HFFc6 (cell line): ENCODE results near the gene GLO1. TPM values are rescaled to one million over a fixed set of nuclear protein-coding genes. Genes with fewer than 3 reads are reported as not detected.

Experiments
- DNase-seq: peaks from one replicate; pipeline ENCODE4 v3.0.0-alpha.2; 2018
- H3K27ac Mint-ChIP-seq: 2 replicates; pipeline ENCODE4 v1.8.0; 2020; ENCODE audit warnings: mild to moderate bottlenecking, mixed read lengths
- H3K27me3 Mint-ChIP-seq: 2 replicates; pipeline ENCODE4 v1.8.0; 2021; ENCODE audit warnings: mild to moderate bottlenecking, moderate library complexity, mixed read lengths; ENCODE audit not compliant: insufficient read depth
- H3K36me3 Mint-ChIP-seq: 2 replicates; pipeline ENCODE4 v1.8.0; 2021; ENCODE audit warnings: low read depth, mixed read lengths
- H3K4me1 Mint-ChIP-seq: 2 replicates; pipeline ENCODE4 v1.8.0; 2020; ENCODE audit warnings: low read depth, mixed read lengths
- H3K4me3 Mint-ChIP-seq: 2 replicates; pipeline ENCODE4 v1.8.0; 2020; ENCODE audit warnings: mild to moderate bottlenecking, moderate library complexity, mixed read lengths
- H3K9me3 Mint-ChIP-seq: 2 replicates; pipeline ENCODE4 v1.8.0; 2020; ENCODE audit warnings: mild to moderate bottlenecking, mixed read lengths
- CTCF ChIP-seq: fragments of 200-600 bp; sonication (generic); IDR thresholded peaks from 2 replicates; pipeline ENCODE4 v1.5.0; 2021; ENCODE audit warnings: antibody characterized with exemption, mild to moderate bottlenecking
- total RNA-seq, 6 experiments: library from RNA; stranded (reverse); fragmentation: NEBNext Ultra II Directional; extraction: Animal tissue kit (Norgen Biotek cat#: 25700); gene quantifications; 2 replicates in 1 of 6; 3 replicates in 5 of 6; pipeline ENCODE4 v1.2.3, GENCODE V29; 2021

Gene GLO1
- total RNA-seq, 6 experiments from 2014 or later, result 89.2 to 113 (median 99.2) TPM

DNA sequence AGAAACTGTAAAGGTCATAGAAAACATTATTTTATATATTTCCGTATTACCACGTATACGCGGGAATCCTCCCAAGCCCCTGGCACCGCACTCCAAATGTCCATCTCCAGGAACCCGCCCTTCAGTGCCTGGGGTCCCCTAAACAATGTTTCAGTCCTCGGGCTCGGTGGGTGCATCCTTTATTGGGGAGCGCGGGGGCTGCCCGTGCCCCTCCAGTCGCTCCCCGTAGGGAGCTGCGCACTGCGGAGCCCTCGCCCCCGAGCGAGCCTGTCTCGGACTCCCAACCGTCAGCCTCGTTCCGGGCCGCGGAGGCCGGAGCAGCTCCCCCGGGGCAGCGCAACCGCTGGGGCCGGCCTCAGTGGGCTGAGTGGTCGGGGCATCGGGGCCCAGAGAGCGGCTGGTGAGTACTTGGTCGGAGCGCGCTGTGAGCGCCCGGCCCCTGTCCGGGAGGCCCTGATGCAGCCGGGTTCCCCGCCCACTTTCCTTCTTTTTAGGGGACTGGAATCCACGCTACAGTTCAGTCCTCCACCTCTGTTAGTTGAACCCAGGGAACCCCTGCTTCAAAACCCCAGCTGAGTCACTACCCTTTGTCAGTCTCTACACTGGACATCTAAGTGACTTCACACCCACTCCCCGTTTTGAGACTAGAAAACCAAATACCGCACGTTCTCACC lies 12.2 kb upstream of the GLO1 start, which contains the start of gene DNAH8:
DNAH8 (plus strand) TSS at position 296 of the 674 bp plus-strand sequence. CDS start 7,499 bp downstream, outside the sequence.
- Mint-ChIP-seq H3K4me3 (no peak within 1 kb of the TSS), H3K9me3 (peaks cover 1% of the 10 kb centered on the region; the same call in 1 of the 2 replicates)

DNA sequence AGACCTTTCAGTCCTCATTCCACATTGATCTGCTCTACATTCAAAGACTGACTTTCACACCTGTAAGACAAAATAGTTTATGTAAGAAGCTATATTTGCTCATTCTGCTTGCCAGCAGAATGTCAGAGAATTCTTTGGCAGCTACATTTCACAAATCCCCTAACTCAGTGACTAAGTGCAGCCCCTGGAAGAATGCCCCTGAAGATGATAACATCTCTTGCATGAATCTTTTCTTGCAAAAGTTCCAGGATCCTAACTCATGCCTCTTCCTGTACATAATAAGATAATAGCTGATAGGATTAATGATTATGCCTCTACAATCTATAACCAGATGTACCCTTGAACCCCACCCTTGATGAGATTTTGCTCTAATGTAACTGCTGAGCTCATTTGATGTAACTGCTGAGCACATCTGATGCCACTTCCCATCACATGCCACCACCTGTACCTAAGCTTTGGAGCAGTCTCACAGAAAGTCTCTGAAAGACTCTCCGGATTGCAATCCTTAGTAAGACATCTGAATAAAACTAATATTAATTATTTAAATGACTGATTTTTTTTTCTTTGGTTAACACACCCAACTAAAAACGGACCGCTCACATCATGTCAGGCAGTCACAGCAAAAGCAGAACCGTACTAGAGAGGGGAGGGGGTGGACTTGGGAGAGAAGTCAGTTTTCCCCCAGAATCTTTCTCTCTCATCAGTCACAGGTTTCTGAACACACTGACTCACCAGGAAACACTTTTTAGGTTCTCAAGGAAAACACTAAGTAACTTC lies 11.5 kb upstream of the GLO1 start:
- TF ChIP-seq CTCF, result no peak
- H3K27ac Mint-ChIP-seq, result no peak overlapping the region
- H3K4me3 Mint-ChIP-seq, result no peak overlapping the region
- peaks cover 4% of the 10 kb centered on the region; the same call in 1 of the 2 replicates for H3K9me3 Mint-ChIP-seq
- no peaks in the 10 kb centered on the region for H3K36me3 Mint-ChIP-seq
- DNase-seq, result no peak
- H3K27me3 Mint-ChIP-seq, result peaks cover 10% of the 10 kb centered on the region
- H3K4me1 Mint-ChIP-seq, result peaks cover 13% of the 10 kb centered on the region

More for the DNA sequence above, 12.2 kb upstream of the GLO1 start, which contains the start of gene DNAH8:
- Mint-ChIP-seq H3K27me3 (peaks cover 9% of the 10 kb centered on the region), H3K4me1 (peaks cover 13% of the 10 kb centered on the region), H3K27ac (no peak within 1 kb of the TSS), H3K36me3 (no peaks in the 10 kb centered on the region)
- TF ChIP-seq CTCF, result no peak
- no peak for DNase-seq

DNA sequence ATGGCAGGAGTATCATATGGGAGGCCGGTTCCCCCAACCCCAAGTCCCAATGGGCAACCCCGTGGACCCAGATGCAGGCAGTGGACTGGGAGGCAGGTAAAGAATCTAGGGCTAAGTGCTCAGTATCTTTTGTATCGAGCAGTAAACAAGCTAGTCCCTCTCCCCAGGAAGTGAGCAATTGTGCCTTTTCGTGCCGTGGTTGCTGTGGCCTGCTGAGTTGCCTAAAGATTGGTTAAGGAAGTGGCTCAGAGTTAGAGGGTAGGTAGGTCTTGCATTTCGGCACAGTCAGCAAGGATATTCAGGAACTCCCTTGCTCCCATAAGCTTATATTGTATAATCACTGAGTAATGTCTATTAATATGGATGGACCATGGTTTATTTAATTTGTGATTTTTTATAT lies 10.9 kb upstream of the GLO1 start:
- no peaks in the 10 kb centered on the region for H3K36me3 Mint-ChIP-seq
- H3K4me3 Mint-ChIP-seq, result no peak overlapping the region
- TF ChIP-seq CTCF, result no peak
- H3K9me3 Mint-ChIP-seq, result peaks cover 4% of the 10 kb centered on the region; the same call in 1 of the 2 replicates
- H3K27ac Mint-ChIP-seq, result no peak overlapping the region
- DNase-seq, result no peak
- H3K4me1 Mint-ChIP-seq, result peaks cover 13% of the 10 kb centered on the region
- peaks cover 10% of the 10 kb centered on the region for H3K27me3 Mint-ChIP-seq

DNA sequence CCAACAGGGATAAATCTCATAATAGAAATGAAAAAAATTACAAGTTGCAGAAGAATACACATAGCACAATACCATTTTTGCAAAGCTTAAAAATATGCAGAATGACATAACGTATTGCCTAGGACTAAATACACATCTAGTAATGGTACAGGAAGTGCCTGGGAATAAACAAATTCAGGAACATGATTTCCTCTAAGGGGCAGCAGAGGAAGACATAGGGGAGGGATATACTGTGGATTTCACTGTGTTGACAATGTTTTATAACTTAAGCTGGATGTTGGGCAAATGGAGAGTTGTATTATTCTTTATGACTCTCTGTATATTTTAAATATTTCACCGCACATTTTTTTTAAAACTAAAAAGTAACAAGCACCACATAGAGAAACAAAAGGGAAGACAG lies 5.6 kb upstream of the GLO1 start:
- no peak for DNase-seq
- peaks cover 25% of the 10 kb centered on the region for H3K27me3 Mint-ChIP-seq
- no peak overlapping the region for H3K4me3 Mint-ChIP-seq
- H3K36me3 Mint-ChIP-seq, result no peaks in the 10 kb centered on the region
- peaks cover under 1% of the 10 kb centered on the region; the same call in 1 of the 2 replicates for H3K4me1 Mint-ChIP-seq
- TF ChIP-seq CTCF, result no peak
- no peak overlapping the region for H3K27ac Mint-ChIP-seq
- peaks cover 4% of the 10 kb centered on the region; the same call in 1 of the 2 replicates for H3K9me3 Mint-ChIP-seq

- peaks cover 7% of the 10 kb centered on the region for H3K9me3 Mint-ChIP-seq
- no peak for TF ChIP-seq CTCF
- H3K4me3 Mint-ChIP-seq, result no peak overlapping the region
- peaks cover 22% of the 10 kb centered on the region for H3K27me3 Mint-ChIP-seq
- peaks cover 16% of the 10 kb centered on the region for H3K36me3 Mint-ChIP-seq
- peaks cover 19% of the 10 kb centered on the region for H3K4me1 Mint-ChIP-seq
- no peak overlapping the region for H3K27ac Mint-ChIP-seq
- DNase-seq, result no peak
These were observed 3.0 kb upstream of the GLO1 start for GRCh38 chr6:38705924-38706323.
